Hippocampal formation (tissue), 2 donors: ENCODE data around the gene ZSCAN9.
A peak's percentile ranks its signal among the peaks of the same experiment; 100 is the strongest.

Experiments used
- DNase-seq, 2 donors: peaks; one replicate each; lab custom pipeline; 2025; lab: John Stamatoyannopoulos, UW

The ZSCAN9 gene

DNA sequence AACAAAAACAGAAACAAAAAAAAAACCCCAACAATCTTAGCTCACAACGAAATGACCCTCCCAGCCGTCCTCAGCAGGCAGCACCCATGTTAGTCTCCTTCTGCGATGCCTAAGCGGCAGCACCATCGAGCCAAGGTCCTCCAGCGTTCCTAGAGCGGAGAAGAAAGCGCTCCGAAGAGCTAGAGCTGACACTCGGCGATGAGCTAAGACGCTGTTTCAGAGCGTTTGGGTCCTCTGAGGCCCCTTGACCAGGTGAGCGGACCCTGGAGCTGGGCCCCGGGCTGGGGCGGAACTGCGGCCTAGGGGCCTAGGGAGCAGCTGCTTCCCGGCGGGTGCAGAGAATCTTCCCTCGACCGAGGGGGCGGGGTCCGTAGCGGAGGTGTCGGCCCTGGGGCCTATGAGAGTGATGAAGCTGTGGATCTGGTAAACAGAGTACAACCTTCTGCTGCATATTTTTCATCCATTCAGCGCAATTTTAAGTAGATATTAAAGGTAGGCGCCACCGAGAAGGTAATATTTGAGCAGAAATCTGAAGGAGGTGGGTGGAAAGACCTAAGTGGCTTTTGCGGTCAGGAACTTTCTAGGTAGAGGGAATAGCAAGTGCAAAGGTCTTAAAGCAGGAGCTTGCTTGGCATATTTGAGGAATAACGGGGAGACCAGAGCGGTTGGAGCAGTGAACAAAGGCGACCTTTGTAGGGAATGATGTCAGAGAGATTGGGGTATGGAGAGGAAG lies 42.1 kb downstream of the ZSCAN9 start, which contains the start of gene ZSCAN26:
TSS of gene ZSCAN26 (plus strand) at position 182 of the 733 bp plus-strand sequence. CDS start 4,777 bp downstream, outside the sequence.
- peak; percentile 75 to 91 for DNase-seq

DNA sequence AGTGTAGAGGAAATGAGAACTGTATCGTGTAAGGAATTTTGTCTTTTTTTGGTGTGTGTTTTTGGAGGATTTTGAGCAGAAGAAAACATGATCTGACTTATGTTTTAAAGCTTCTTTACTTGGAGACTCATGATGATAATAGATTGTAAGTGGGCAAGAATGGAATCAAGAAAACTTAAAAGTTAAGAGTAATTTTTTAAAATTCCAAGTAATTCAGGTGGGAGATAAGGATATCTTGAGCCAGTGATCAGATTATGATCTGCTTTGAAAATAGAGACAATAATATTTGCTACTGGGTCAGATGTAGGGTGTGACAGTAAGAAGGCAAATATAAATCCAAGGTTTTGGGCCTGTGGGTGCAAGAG lies 42.6 kb downstream of the ZSCAN9 start:
- DNase-seq, result no peak

DNA sequence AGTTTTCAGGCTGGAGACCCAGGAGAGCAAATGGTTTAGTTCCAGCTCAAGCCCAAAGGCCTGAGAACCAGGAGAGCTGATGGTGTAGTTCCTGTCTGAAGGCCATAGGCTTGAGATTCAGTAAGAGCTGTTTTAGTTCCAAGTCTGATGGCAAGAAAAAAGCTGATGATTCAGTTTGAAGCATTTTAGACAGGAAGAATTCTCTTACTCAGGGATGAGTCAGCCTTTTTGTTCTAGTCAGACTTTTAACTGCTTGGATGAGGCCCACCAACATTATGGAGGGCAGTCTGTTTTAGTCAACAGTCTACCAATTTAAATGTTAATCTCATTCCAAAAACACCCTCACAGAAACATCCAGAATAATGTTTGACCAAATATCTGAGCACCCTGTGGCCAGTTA lies 44.4 kb downstream of the ZSCAN9 start:
- DNase-seq, result no peak

DNA sequence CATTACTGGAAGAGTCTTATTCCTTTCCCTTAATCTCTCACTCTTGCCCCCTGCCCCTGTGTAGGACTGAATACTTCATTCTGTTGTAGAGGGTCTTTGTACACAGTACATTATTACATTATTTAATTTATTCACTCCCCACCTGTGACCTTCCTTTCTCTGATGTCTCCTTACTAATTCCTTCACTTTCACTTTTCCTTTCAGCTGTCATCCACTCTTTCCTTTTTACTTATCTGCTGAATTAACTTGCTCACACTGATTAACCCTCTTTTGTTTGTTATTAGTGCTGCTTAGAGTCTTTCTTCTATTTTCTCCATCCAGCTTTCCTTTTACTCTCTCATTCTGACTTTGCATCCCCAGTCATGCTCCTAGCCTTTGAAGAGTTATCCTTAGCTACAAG lies 49.8 kb downstream of the ZSCAN9 start:
- no peak for DNase-seq

DNA sequence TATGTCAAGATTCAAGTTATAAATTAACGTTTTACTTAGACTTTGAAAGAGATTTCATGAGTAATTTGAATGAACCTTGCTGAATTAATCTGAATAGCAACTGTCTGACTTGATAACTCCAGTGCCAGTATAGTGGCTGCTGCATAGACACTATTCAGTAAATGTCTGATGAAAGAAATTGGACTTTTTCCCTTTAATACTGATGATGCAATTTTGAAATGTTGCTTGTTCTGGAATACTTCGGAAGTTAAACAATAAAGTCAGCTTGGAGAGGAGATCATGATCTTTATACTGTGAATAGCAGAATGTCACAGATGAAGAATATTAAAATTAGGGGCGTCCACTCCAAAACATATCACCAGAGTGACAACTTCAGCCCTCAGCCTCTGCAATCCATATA lies 52.7 kb downstream of the ZSCAN9 start:
- no peak for DNase-seq

DNA sequence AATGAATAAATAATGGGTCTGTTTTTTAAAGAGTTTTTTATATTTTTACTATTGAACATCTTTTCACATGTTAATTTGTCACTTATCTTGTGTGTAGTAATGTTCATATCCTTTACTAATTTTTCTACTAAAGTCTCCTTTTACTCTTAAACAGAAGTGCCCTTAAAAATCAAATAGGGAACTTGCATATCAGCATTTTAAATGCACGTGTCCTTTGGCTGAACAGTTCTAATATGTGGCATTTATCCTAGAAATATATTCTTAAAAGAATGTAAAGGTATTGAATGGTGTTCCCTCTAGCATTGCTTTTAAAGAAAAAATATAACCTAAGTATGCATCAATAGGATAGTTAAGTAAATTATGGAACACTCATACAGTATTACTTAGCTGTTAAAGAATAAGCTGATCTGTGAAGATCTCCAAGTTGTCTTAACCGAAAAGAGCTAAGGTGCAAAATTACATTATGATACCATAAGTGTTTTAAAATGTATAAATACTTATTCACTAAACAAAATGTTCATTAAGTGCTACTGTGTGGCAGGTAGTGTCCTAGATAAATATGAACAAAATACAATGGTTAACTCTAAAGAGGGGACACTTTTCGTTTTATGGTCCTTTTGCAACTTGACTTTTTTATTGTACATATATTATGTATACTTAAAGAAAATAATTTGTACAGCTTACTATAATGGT lies 55.7 kb downstream of the ZSCAN9 start:
- DNase-seq, result no peak

DNA sequence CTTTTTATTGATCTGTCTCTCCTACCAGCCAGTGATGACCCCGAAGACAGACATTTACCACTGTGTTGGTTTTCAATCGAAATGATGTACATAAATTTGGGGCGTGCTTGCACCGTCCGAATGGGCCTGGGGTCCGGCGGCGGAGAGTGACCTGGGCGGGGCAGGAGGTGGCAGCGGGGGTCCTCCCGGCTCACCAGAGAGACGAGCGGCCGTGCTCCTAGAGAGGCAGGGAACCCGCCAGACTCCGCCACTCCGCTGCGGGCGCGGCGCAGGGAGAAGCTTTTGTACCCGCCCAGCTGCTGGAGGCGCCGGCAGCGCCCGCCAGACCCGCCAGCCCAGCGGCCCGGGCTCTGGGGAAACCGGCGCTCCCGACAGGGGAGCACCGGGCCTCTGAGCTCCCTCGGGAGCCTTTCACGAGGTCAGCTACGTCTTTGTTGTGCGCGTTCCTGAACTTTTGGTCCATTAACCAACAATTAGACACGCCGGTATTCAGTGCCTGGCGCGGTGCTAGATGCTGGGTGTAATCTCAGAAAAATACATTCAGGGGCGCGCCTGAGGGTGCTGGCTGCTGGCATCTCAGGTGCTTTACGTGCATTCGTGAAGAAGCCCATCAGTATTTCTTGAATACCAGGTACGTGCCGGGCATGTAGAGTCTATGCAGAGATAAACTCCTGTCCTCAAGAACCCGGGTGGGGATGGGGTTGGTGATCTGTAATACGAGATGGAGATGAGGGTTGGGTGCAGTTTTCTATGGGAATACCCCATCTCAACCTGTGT lies 56.4 kb downstream of the ZSCAN9 start, which contains the start of gene PGBD1:
TSS of gene PGBD1 (plus strand) at position 285 of the 777 bp plus-strand sequence. CDS start 2,242 bp downstream, outside the sequence.
- DNase-seq, result peak; percentile 28 to 38

DNA sequence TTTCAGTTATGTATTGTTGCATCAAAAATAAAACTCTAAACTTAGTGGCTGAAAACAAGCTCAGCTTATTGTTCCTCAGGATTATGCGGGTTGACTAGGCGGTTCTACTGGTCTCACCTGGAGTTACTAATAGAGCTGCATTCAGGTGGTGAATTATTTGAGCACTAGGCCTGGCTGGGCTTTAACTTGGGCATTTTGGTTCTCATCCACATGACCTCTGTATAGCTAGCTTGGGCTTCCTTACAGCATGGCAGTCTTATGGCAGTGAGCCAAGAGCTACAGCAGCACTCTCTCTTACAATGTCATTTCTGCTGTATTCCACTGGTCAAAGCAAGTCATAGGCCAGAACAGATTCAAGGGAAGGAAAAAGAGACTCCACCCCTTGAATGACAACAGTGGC lies 57.9 kb downstream of the ZSCAN9 start:
- no peak for DNase-seq
